ENCODE results near the gene PTPRD.

Gene PTPRD

DNA sequence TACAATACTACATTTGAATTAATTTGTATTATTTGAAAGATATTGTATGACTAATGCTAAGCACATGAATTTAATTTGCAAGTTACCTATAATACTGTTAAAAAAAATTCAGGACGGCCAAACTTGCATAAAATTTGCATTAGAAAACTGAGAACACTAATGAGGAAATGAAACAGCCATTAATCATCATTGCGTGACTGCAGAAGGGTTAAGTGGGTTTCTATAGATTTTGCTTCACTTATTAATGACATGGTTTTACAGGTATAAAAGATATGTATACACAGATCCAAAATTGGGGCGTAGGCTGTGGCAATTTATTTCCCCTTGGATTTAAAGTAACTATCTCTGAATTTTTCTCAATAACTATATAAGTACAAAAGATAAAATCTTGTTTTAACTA lies 882.6 kb downstream of the PTPRD start:
- no peak for DNase-seq

DNA sequence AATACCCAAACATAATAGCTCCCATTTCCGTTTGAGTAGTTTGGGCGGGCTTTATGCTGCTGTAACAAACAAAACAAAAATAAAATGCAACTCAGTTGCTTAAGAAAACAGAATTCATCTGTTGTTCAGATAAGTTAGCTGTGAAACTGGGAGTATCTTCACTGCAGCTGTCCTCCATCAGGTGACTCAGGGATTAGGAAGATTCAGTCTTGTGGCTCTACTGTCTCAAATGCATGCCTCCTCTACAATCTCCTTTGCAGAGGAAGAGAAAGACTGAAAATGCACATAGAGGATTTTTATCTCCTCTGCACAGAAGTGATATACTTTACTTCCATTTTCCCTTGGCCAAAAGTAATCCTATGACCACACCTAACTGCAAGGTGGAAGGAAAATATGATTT lies 883.7 kb downstream of the PTPRD start:
- no peak for DNase-seq

DNA sequence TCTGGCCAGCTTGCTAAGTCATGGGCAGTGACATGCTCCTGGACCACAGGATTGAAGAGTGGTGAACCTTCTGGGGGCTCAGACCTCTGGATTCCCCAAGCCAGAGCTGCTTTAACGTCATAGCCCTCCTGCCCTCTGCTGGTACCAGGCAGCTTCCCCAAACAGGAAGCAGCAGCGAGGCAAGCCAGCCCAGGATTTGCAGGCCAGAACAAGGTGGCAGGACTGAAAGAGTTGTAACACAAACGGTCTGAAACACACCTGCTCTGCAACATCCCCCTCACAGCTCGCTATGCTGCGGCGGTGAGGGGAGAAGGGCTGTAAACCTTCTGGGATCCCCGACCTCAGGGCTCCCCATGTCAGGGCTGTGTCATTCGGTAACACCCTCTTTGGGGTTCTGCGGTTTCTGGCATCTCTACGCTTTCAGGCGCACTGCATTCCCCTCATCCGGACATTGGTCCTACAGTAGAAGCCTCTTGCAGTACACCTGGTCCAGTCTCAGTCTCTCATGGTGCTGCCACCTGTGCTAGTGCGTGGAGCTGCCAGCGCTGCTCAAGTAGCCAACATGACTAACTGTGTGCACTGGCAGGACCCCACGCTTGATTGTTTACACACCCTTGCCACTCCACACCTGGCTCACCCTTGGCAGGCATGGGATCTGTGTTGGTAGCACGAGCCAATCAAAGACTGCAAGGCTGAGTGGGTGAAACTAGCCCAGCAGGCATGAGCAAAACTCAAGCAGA lies 893.3 kb downstream of the PTPRD start:
- DNase-seq, result no peak

DNA sequence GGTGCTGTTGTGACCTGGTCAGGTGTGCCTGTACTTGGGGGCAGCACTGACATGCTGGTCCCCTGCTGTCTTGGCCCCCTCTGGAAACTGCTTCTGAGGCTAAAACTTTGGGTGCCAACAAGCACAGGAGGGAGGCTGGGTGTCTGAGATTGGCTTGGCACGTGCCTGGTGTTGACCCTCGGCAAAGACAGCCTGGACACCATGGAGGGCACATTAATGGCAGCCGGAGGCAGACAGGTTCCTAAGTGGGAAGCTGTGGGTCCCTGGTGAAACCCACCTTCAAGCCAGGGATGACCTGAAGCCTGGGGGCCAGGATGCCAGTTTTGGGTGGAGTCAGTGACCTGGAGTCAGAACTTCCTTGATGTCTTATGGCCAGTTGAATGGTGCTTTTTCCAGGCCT lies 894.1 kb downstream of the PTPRD start:
- no peak for DNase-seq

DNA sequence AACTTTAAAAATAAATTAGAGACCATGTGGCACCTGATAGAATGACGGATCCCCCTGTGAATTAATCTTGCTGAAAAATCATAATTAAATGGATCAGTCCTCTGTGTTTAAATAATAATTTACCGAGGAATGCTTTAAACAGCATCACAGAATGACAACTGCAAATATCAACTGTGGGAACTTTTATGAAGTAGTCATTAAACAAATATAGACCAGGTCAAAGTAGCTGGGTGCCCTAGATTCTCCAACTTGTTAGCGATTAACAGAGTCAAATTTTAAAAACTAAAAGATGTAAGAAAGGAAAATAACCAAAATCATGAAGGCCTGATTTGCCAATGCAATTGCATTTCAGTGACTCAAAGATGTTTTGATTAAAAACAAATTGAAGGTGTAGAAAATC lies 933.4 kb downstream of the PTPRD start:
- DNase-seq, result no peak

DNA sequence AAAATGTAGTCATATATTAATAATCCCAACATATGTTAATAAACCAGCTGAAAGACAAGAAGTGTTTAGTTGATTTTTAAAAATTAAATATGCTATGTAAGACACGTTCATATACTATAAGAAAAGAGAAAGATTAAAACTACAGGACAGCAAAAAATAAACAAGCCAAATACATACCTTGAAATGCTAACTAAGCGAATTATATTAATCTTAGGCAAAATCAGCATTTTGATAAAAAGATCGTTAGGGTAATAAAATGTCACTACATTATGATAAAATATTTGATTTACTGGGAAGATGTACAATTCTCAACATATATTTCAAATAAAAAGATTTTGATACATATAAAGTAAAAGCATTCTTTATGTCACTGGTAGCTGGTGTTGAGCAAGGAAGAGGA lies 938.3 kb downstream of the PTPRD start:
- no peak for DNase-seq

DNA sequence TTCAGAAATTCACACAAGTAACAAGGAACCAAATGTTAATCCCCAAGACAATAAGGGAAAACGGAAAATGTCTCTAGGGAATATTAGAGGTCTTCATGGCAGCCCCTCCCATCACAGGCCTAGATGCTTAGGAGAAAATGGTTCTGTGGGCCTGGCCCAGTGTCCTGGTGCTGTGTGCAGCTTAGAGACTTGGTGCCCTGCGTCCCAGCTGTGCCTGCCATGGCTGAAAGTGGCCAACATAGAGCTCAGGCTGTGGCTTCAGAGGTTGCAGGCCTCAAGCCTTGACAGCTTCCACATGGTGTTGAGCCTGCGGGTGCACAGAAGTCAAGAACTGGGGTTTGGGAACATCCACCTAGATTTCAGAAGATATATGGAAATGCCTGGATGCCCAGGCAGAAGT lies 942.3 kb downstream of the PTPRD start:
- no peak for DNase-seq

DNA sequence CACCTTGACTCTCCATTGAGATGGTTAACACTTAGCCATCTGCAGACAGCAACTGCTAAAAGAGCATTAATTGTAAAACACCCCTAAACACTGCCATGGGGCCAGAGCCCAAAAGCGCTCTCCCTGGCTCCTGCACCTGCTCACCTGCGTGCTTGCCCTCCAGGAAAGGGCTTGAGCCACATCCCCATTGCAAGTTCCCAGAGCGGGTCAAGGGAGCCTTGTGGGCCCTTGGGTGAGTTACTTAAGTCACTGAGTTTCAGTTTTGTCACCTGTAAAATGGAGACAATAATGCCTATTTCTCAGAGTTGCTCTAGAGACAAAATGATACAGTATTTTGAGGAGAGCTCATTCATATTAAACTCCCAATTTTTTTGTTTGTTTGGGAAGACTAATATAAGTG lies 967.8 kb downstream of the PTPRD start:
- DNase-seq, result no peak

DNA sequence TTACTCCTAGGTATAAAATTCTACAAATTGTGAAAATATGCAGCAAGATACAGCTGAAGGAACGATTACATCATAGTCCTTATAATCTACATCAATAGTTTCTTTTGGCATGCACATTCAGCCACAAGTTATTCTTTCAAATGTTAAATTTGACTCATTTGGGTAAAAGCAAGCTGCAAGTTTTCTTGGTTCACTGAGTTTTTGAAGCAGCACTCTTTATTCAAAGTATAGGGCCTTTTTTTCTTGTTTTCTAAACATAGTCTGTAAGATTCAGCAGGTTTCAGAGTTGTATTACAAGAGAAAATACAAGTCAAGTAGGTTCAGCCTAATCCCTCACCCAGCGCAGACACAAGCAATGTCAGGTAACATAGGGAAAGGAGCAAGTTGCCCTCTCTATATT lies 981.5 kb downstream of the PTPRD start:
- no peak for DNase-seq

DNA sequence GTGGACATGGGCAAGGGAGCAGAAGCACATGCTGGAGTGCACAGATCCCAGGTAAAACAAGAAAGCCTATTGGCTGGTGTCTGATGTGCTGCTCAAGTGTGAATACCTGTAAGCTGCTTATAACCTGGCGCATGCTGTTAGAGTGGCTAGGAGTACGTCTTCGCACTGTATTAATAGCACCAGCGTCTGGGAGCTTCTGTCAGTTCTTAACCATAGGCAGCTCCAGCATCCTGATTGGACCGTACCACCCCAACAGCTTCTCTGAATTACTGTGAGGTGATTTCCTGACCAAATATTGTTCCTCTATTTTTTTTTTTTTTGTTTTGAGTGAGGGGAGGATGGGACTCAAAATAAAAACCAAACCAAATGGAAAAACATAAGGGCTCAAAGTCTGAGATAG lies 987.6 kb downstream of the PTPRD start:
- no peak for DNase-seq

DNA sequence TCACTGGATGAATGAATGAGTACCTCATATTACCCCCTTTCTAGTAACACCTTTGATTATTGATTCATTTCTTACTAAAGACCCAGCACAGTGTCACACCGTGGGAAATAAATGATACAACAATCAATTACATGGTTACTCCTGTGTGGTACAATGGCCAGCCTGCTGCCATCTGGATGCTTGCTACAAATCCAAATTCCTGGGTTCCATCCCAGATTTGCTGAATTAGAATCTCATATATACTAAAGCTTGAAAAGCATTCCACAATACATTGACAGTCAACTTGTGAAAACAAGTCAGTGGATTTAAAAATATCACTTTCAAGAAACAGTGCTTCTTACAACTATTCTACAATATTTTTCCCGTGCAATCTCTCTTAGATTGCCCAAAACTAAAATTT lies 989.3 kb downstream of the PTPRD start:
- no peak for DNase-seq

DNA sequence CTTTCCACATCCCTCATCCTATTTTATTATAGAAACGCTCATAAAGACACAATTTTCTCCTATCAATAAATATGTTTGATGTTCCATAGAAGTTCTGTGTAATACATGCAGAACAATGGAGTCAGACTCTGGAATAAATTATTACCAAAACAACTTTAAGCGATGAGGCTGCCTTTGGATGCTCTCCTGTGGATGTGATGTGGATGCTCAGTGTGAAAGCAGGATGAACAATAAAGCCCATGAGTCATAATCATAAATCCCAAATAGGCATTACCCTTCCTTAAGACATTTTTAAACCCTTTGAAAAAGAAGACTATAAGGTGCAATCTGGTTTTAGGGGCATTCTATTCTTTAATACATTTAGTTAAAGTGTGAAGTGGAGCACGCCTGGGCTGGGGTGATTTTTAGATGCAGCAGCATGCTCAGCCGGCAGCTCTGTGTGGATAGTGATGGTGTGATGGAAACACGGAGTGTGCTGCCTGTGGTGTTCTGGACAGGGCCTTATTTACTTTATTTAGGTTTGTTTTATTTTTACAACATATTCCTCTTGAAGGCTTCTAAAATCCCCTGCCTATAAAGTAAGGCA lies 991.4 kb downstream of the PTPRD start:
- DNase-seq, result no peak

DNA sequence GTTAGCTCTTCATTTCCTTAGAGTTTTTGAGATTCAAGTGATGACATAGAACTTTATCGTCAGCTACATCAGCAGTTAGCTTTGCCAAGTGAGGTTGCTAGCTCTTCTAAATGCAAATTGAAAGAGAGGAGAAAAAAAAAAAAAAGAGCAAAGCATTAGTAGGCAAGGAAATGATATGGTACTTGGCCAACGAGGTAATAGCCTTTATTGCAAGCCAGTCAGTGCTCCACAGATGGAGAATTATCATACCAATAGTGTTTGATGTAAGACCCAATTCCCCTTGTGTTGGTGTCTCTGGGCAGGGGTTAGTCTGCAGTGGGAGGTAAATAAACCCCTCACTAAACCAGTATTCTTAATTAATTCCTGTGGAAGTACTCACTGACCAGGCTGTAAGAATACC lies 992.1 kb downstream of the PTPRD start:
- no peak for DNase-seq

DNA sequence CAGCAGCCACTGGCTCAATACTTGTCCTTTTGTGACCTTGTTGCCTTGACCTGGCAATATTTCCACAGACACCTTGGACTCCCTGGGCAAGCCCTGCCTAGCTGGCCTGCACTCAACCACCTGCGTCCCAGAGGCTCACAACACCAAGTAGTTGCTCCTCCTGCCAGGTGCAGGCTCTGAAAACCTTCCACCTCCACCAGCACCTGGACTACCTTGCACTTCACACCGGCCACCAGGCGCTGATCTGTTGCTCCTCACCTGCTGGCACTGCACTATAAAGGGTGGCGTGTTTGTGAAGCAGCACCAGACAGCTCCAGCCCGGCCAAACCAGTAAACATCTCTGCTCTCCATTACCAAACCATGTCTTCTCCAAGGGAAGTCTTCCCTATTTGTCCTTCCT lies 997.7 kb downstream of the PTPRD start:
- DNase-seq, result no peak

DNA sequence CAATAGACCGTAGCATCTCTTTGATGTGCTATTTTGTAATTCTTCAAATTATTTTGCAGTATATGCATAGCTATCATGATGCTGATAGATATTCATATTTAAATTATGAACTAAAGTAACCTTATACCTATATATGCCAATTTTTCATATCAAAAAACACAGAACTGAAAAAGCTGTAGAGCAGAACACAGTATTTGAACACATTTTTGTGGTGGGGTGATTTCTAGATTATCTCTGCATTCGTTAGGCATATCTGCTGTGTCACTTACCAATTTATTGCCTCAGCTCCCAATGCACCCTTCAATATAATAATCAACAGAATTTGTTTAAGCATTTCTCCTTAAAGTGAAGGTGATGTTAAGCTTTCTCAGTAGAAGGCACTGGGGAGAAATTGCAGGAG lies 998.2 kb downstream of the PTPRD start:
- DNase-seq, result no peak

DNA sequence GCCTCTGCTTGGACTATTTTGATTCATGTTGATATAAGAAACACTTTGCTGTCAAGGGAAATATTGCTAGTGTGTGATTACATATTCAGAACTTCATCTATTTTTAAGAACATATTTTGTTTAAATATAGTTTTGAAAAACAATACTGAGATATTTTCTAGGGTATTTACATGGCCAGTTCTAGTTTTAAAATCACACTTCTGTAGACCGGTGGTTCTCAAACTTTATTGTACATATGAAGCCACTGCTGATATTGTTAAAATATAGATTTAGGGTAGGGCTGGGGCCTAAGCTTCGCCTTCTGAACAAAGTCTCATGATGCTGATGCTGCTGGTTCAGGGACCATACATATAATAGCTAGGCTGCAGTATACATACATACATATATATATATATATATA lies 1000.0 kb downstream of the PTPRD start:
- no peak for DNase-seq

DNA sequence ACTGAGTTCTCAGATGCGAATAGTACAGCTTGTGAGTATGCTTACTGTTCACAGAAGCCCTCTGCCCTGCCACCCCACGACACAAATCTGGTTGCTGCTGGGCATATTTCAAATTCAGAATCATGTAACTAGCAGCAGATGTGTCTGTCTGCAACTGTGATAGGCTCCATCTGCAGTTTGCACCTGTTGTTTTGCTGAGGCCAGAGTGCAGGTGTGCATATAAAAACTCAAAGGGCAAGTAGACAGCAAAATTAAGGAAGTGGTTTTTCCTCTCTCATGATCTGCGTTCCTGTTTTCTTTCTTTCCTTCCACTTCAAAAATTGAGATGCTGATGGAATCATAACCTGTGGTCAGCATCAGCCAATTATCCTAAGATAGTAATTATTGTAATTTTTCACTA lies 1000.5 kb downstream of the PTPRD start:
- DNase-seq, result no peak

DNA sequence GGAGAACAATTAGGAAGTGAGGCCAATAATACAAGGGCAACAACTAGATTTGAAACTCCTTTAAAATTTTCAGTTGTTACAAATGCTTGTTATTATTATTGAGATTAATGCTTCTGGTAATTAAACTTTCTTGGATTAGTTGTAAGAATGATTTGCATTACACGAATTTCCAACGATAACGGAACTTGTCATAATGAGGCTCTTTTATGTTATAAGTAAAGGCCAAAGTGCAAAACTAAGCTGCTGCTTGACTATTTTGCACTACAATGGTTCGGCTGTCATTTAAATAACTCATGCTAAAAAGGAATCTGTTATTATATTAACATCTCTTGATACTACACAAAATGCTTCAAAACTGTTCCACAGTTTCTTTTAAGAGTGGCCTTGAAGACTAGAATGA lies 1007.1 kb downstream of the PTPRD start:
- no peak for DNase-seq

DNA sequence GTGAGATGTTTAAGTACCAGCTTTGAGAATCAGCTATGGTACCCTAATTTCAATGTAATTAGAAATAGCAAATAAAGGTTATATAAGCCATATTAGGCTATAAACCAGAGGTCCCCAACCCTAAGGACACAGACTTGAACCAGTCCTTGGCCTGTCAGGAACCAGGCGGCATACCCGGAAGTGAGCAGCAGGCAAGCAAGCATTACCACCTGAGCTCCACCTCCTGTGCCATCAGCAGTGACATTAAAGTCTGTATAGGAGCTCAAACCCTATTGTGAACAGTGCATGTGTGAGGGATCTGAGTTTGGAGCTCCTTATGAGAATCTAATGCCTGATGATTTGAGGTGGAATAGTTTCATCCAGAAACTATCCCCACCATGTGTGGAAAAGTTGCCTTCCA lies 1009.5 kb downstream of the PTPRD start:
- no peak for DNase-seq

DNA sequence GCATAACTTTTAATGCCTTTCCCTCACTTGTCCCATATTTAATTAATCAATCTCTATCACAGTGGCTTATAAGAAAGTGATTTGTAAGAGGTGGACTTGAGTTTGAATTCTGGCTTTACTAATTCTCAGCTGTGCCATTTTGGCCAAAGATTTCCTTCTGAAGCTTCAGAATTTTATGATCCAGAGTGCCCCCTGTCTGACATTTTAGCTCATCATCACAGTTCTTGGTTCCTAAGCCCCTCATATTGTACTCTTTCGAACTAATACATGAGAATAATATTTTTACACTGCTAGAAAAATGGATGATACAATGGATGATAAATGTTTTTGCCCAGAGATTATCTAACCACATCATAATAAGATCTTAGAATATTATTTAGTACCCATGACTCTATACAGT lies 1014.1 kb downstream of the PTPRD start:
- no peak for DNase-seq

DNA sequence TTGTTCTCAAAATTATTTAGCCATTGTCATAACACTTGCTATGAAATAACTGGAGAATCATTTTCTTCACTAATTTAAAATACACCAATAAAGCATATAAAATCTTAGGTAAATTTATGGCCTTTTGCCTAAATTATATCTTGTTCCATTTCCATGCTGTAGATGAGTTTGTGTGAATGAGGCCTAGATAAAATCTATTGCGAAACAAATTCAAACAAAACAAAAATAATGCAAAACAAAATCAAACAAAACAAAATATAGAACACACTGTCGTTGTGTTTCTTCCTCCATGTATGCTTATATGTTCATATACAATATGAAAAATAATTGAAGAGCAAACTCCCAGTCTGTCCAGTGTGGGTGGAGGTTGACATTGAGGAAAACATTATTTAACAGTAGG lies 1020.7 kb downstream of the PTPRD start:
- no peak for DNase-seq

DNA sequence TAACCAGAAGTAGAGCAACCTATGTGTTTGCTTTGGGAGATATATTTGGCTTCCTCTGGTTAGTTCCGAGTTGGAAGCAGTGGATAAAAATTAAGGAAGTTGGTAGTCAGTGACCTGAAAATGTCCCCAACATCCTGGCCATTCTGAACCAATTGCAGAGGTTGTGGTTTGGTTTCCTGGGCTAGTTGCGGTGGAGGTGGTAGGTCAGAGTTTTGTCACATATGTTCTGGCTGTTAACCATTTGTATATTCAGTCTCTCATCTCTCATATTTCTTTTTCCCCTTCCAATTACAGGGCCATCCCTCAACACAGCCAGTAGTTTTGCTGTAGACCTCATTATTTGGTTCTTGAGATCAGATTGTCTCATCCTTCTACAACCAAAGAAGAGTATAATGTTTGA lies 1026.9 kb downstream of the PTPRD start:
- no peak for DNase-seq

DNA sequence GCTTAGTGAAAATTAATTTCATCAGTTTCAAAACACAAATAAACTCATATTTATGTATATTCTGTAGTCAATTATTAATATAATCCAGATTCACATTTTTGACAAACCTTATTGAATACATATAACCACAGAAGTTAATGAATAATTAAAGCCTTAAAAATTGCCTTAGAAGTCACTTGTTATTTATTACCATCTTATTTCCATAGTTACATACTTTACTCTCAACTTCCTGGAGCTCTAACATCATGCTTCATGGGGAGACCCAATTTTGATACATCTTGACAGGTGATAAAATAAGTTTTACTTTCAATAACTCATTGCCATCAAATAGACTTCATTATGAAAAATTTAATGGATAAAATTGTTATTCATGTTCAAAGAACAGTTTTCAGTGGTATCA lies 1038.7 kb downstream of the PTPRD start:
- DNase-seq, result no peak

DNA sequence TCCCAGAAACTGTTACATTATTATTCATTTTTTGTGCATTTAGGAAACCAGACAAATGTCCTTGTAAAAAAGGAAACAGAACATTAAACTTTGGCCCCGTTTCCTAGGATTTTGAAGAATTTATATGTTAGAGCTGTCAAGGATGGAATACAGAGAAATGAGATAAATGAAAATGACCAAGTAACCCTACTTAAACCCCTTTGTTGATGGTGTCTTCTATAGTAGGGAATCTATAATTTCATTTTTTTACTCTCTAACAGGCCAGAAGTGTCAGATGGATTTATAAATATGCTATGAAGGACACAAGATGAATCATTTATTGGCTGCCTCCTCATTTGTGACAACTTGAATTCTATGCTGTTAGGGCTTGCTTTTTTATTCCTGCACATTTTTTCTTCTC lies 1047.1 kb downstream of the PTPRD start:
- no peak for DNase-seq

DNA sequence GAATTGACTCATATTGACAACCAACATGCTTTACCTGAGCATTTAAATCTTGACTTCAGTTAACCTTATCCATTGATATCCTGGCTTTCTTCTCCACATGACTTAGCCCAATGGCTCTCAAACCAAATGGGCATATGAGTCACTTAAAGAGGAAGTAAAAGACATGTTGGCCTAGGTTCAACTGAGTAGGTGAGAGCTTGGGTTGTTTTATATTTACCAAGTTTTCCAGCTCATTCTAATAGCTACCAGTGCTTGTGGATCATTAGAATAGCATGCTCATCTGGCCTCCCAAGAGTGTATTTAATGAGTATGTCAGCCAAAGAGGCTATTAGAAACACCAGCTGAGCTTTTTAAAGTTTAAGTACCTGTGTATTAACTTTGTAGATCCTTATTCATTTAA lies 1049.0 kb downstream of the PTPRD start:
- no peak for DNase-seq

Data from cortex of kidney (tissue), 1 donor.